DOHH2 (cell line): ENCODE data around the gene KIAA1328.

Source experiments
- H3F3A ChIP-seq: fragments of 200-600 bp; sonication (generic), shearing (Covaris generic); 2 replicates; pipeline ENCODE4 v1.6.0; 2016; ENCODE audit warnings: antibody characterized with exemption, mild to moderate bottlenecking; ENCODE audit not compliant: control insufficient read depth, insufficient read depth
- H3K27ac ChIP-seq: fragments of 200-600 bp; sonication (generic); 2 replicates; pipeline ENCODE4 v1.5.1; 2014; ENCODE audit warnings: low read depth, mild to moderate bottlenecking, low read length, moderate library complexity
- H3K27me3 ChIP-seq: fragments of 200-600 bp; sonication (generic); 2 replicates; pipeline ENCODE4 v1.6.1; 2014; ENCODE audit warnings: mild to moderate bottlenecking, low read length, mixed read lengths; ENCODE audit not compliant: control insufficient read depth
- H3K36me3 ChIP-seq: fragments of 200-600 bp; sonication (generic); 2 replicates; pipeline ENCODE4 v1.6.1; 2014; ENCODE audit warnings: mild to moderate bottlenecking, low read length, moderate library complexity, mixed read lengths; ENCODE audit not compliant: control insufficient read depth
- H3K4me1 ChIP-seq: fragments of 200-600 bp; sonication (generic); 2 replicates; pipeline ENCODE4 v1.6.1; 2014; ENCODE audit warnings: mild to moderate bottlenecking, low read length, mixed read lengths; ENCODE audit not compliant: control insufficient read depth
- H3K4me2 ChIP-seq: fragments of 200-600 bp; sonication (generic); 2 replicates; pipeline ENCODE4 v1.6.0; 2014; ENCODE audit warnings: mild to moderate bottlenecking, low read length, moderate library complexity
- H3K4me3 ChIP-seq: fragments of 200-600 bp; sonication (generic); 2 replicates; pipeline ENCODE4 v1.5.1; 2014; ENCODE audit warnings: mild to moderate bottlenecking, low read length, mixed read lengths
- H3K79me2 ChIP-seq: fragments of 200-600 bp; sonication (generic); 2 replicates; pipeline ENCODE4 v1.6.1; 2014; ENCODE audit warnings: mild to moderate bottlenecking, low read length, mixed read lengths; ENCODE audit not compliant: control insufficient read depth
- H3K9me2 ChIP-seq: fragments of 200-600 bp; sonication (generic); replicated peaks from 2 replicates; pipeline ENCODE4 v1.6.1; 2014; ENCODE audit warnings: mild to moderate bottlenecking, low read length, mixed read lengths; ENCODE audit not compliant: control insufficient read depth
- H3K9me3 ChIP-seq: fragments of 200-600 bp; sonication (generic); 2 replicates; pipeline ENCODE4 v1.6.1; 2014; ENCODE audit warnings: antibody characterized with exemption, low read length, mixed read lengths; ENCODE audit not compliant: control insufficient read depth, insufficient read depth
- H4K20me1 ChIP-seq: fragments of 200-600 bp; sonication (generic); 2 replicates; pipeline ENCODE4 v1.6.0; 2014; ENCODE audit warnings: low read depth, mild to moderate bottlenecking, antibody characterized with exemption, low read length, moderate library complexity; ENCODE audit not compliant: control insufficient read depth, insufficient read depth
- CTCF ChIP-seq: fragments of 200-600 bp; sonication (generic); IDR thresholded peaks from one replicate; pipeline ENCODE4 v1.5.1; 2014; ENCODE audit warnings: antibody characterized with exemption, mild to moderate bottlenecking, low read depth, low read length; ENCODE audit not compliant: poor library complexity, severe bottlenecking
- EZH2phosphoT487 ChIP-seq: fragments of 200-600 bp; sonication (generic); IDR thresholded peaks from 2 replicates; pipeline ENCODE4 v1.6.1; 2017; ENCODE audit warnings: borderline replicate concordance, mild to moderate bottlenecking, antibody characterized with exemption, low read length, moderate library complexity, mixed read lengths

The KIAA1328 gene

GRCh38 chr18:36950960-36951359, 122.0 kb downstream of the KIAA1328 start:
- H4K20me1 ChIP-seq, result no peaks in the 10 kb centered on the region
- no peak overlapping the region for H3K4me2 ChIP-seq
- no peaks in the 10 kb centered on the region for H3K36me3 ChIP-seq
- H3K9me2 ChIP-seq, result no peaks in the 10 kb centered on the region
- H3F3A ChIP-seq, result no peaks in the 10 kb centered on the region
- H3K9me3 ChIP-seq, result no peaks in the 10 kb centered on the region
- H3K27ac ChIP-seq, result no peak overlapping the region
- no peaks in the 10 kb centered on the region for H3K4me1 ChIP-seq
- no peak for TF ChIP-seq EZH2phosphoT487
- no peak for TF ChIP-seq CTCF
- no peak overlapping the region for H3K4me3 ChIP-seq
- no peaks in the 10 kb centered on the region for H3K27me3 ChIP-seq
- no peaks in the 10 kb centered on the region for H3K79me2 ChIP-seq

GRCh38 chr18:36953047-36953446, 124.1 kb downstream of the KIAA1328 start:
- TF ChIP-seq EZH2phosphoT487 (no peak), CTCF (no peak)
- H3K36me3 ChIP-seq, result no peaks in the 10 kb centered on the region
- no peaks in the 10 kb centered on the region for H3K79me2 ChIP-seq

GRCh38 chr18:36960038-36960437, 131.1 kb downstream of the KIAA1328 start:
- TF ChIP-seq CTCF, result no peak
- no peak for TF ChIP-seq EZH2phosphoT487
- H3F3A ChIP-seq, result no peaks in the 10 kb centered on the region

More at GRCh38 chr18:36953047-36953446, 124.1 kb downstream of the KIAA1328 start:
- Histone ChIP-seq H3K4me2 (no peak overlapping the region), H3K4me1 (no peaks in the 10 kb centered on the region), H3K27ac (no peak overlapping the region), H3F3A (no peaks in the 10 kb centered on the region), H3K9me3 (no peaks in the 10 kb centered on the region), H3K9me2 (no peaks in the 10 kb centered on the region), H4K20me1 (no peaks in the 10 kb centered on the region), H3K4me3 (no peak overlapping the region), H3K27me3 (no peaks in the 10 kb centered on the region)

More at GRCh38 chr18:36960038-36960437, 131.1 kb downstream of the KIAA1328 start:
- Histone ChIP-seq H3K4me1 (peaks cover 9% of the 10 kb centered on the region), H3K27ac (no peak overlapping the region), H3K36me3 (no peaks in the 10 kb centered on the region), H3K4me2 (no peak overlapping the region), H3K79me2 (no peaks in the 10 kb centered on the region), H3K9me2 (no peaks in the 10 kb centered on the region), H3K27me3 (no peaks in the 10 kb centered on the region), H3K9me3 (no peaks in the 10 kb centered on the region), H3K4me3 (no peak overlapping the region), H4K20me1 (no peaks in the 10 kb centered on the region)
